Gastroesophageal sphincter (tissue), 4 donors: ENCODE data around the gene KCNK17. TPM values are rescaled to one million over a fixed set of nuclear protein-coding genes. Genes with fewer than 3 reads are reported as not detected.

ENCODE experiments used
- ATAC-seq: fragments of 150-250 bp; one replicate; pipeline ENCODE4 v1.9.1; 2016; ENCODE audit warnings: mild to moderate bottlenecking, moderate library complexity
- H3K27ac ChIP-seq, 4 donors: fragments of 200-600 bp; sonication (generic) in 3 of 4; 1 replicate in 3 of 4; 2 replicates in 1 of 4; pipeline ENCODE4 v1.5.1; 2016 to 2019
- H3K27me3 ChIP-seq: fragments of 200-600 bp; sonication (generic); one replicate; pipeline ENCODE4 v1.5.1; 2019
- H3K36me3 ChIP-seq, 2 donors: fragments of 200-600 bp; sonication (generic); one replicate each; pipeline ENCODE4 v1.5.1; 2019; ENCODE audit warnings: control low read depth in 1 of 2
- H3K4me1 ChIP-seq, 3 donors: fragments of 200-600 bp; sonication (generic); 1 replicate in 2 of 3; 2 replicates in 1 of 3; pipeline ENCODE4 v1.5.1; 2016 to 2019; ENCODE audit warnings: control low read depth in 2 of 3
- H3K4me3 ChIP-seq, 2 donors: fragments of 200-600 bp; sonication (generic); one replicate each; pipeline ENCODE4 v1.5.1; 2019; ENCODE audit warnings: mild to moderate bottlenecking in 1 of 2, moderate library complexity in 1 of 2
- H3K9me3 ChIP-seq, 3 donors: fragments of 200-600 bp; sonication (generic); one replicate each; pipeline ENCODE4 v1.5.1; 2017 to 2019; ENCODE audit warnings: control low read depth in 2 of 3
- EP300 ChIP-seq: sonication (generic); formaldehyde crosslinking; IDR thresholded peaks from one replicate; pipeline ENCODE4 v1.6.1; 2017; ENCODE audit warnings: antibody characterized with exemption, mild to moderate bottlenecking
- POLR2A ChIP-seq, 2 donors: fragments of 450-650 bp; IDR thresholded peaks; one replicate each; pipeline ENCODE4 v1.6.1; 2017; ENCODE audit warnings: antibody characterized with exemption in 2 of 2, mild to moderate bottlenecking in 2 of 2, moderate library complexity in 1 of 2
- POLR2AphosphoS5 ChIP-seq: sonication (generic); formaldehyde crosslinking; IDR thresholded peaks from one replicate; pipeline ENCODE4 v1.6.1; 2017; ENCODE audit warnings: antibody characterized with exemption
- WGBS, 2 donors: methylation state at CpG; one replicate each; pipeline ENCODE4 v1.1.5; 2018; ENCODE audit warnings: low coverage in 1 of 2; 5-methylcytosine and 5-hydroxymethylcytosine counted together
- total RNA-seq, 4 donors: library from RNA; depleted of rRNA; stranded (reverse); fragments of >200 nt; gene quantifications; one replicate each; pipeline ENCODE4 v1.1.0, GENCODE V29; 2016
- TF ChIP-seq, protein P1 (sequence below), 4 experiments: fragments of 200-600 bp in 2 of 4; fragments of 450-650 bp in 2 of 4; sonication (generic) in 1 of 4; IDR thresholded peaks; one replicate each; pipeline ENCODE4 v1.5.1; 2017 to 2019; ENCODE audit warnings: antibody characterized with exemption in 4 of 4, mild to moderate bottlenecking in 2 of 4, moderate library complexity in 2 of 4

KCNK17 gene
- total RNA-seq, 4 donors from 2014 or later: 0.27 to 0.47 TPM; not detected in 2

DNA sequence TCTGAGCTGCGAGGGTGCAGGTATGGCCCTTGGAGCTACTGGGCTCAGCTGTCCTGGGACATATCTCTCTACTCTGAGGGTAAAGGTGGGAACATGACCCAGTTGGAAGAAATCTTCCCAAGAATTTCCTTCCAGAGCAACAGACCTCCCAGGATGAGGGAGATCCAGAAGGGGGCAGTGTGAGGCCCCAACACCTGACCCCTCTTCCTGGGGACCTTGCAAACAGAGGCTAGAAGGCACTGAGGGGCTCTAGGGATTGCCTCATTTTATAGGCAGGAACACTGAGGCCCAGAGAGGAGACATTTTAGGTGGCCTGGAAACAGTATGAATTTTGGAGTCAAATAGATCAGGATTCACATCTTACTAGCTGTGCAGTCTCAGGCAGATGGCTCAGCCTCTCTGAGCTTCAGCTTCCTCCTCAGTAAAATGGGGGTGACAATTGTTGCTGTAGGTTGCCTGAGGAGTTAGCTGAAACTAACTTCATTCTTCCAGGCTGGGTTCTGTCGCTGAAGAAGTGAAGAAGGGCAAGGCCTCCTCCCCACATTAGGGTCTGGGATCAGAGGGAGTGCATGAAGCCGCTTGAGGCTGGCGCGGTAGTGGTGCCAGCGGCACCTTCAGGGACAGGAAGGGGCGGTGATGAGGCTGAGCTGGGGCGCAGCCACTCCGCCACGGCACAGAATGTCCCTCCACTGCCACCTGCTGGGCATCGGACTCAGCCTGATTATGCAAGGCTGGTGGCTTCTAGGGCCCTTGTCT lies 11.4 kb downstream of the KCNK17 start:
- no peaks in the 10 kb centered on the region for H3K36me3 ChIP-seq
- TF ChIP-seq, protein P1, sequence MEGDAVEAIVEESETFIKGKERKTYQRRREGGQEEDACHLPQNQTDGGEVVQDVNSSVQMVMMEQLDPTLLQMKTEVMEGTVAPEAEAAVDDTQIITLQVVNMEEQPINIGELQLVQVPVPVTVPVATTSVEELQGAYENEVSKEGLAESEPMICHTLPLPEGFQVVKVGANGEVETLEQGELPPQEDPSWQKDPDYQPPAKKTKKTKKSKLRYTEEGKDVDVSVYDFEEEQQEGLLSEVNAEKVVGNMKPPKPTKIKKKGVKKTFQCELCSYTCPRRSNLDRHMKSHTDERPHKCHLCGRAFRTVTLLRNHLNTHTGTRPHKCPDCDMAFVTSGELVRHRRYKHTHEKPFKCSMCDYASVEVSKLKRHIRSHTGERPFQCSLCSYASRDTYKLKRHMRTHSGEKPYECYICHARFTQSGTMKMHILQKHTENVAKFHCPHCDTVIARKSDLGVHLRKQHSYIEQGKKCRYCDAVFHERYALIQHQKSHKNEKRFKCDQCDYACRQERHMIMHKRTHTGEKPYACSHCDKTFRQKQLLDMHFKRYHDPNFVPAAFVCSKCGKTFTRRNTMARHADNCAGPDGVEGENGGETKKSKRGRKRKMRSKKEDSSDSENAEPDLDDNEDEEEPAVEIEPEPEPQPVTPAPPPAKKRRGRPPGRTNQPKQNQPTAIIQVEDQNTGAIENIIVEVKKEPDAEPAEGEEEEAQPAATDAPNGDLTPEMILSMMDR (IDR thresholded peaks at IDR 0.05): peak in 3 of 4 experiments; percentile 66 to 94 (median 80)
- TF ChIP-seq EP300: no peak
- peaks cover 0 to 7% (median 0%) of the 10 kb centered on the region in 3 donors for H3K9me3 ChIP-seq
- peaks cover 0 to 6% (median 0%) of the 10 kb centered on the region in 3 donors for H3K4me1 ChIP-seq
- WGBS, 2 donors: 17 to 20% methylated on average over 1 to 2 of the region's 11 CpGs
- H3K27me3 ChIP-seq: peaks cover 34% of the 10 kb centered on the region
- ATAC-seq: peak; percentile 72
- H3K27ac ChIP-seq: no peak overlapping the region
- no peak overlapping the region for H3K4me3 ChIP-seq

- H3K4me1 ChIP-seq: peaks cover 0 to 6% (median 0%) of the 10 kb centered on the region in 3 donors
- no peak overlapping the region for H3K27ac ChIP-seq
- H3K9me3 ChIP-seq: peaks cover 0 to 7% (median 0%) of the 10 kb centered on the region in 3 donors
- 100% methylated on average over 1 of the region's 2 CpGs; no CpG with 5 or more reads in 1 of the 2 donors for WGBS, 2 donors
- TF ChIP-seq, protein P1 (IDR thresholded peaks at IDR 0.05): no peak
- TF ChIP-seq POLR2AphosphoS5: no peak
- peaks cover 34% of the 10 kb centered on the region for H3K27me3 ChIP-seq
- no peak overlapping the region for H3K4me3 ChIP-seq
- ATAC-seq: no peak
- H3K36me3 ChIP-seq: no peaks in the 10 kb centered on the region
Measured at GRCh38 chr6:39302011-39302410, 12.2 kb downstream of the KCNK17 start.

DNA sequence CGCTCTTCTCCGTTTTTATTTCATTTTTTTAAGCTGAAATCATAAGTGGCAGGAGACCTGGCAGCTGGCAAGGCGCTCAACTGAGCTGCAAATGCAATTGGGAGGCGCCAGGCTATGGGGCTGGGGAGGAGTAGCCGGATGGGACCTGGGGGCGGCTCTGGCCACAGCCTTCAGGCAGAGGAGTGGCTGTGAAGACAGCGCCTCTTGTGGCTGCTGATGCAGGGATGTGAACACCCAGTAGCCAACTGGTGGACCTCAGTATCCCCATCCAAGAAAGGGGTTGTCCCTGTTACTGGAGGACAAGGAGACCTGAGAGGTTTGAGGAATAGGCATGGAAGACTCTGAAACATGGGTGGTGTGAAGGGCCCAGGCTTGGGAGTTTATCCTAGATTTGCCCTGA lies 12.6 kb downstream of the KCNK17 start:
- Histone ChIP-seq H3K4me1 (peaks cover 0 to 9% (median 0%) of the 10 kb centered on the region in 3 donors), H3K36me3 (no peaks in the 10 kb centered on the region), H3K27me3 (peaks cover 34% of the 10 kb centered on the region), H3K9me3 (peaks cover 0 to 7% (median 0%) of the 10 kb centered on the region in 3 donors), H3K27ac (no peak overlapping the region), H3K4me3 (no peak overlapping the region)
- no peak for ATAC-seq
- 64% methylated on average over 3 of the region's 7 CpGs; no CpG with 5 or more reads in 1 of the 2 donors for whole genome bisulfite sequencing, 2 donors
- TF ChIP-seq POLR2AphosphoS5 (no peak), EP300 (no peak)

- WGBS, 2 donors: 73 to 76% methylated on average over 3 to 5 of the region's 6 CpGs
- Histone ChIP-seq H3K9me3 (peaks cover 0 to 7% (median 0%) of the 10 kb centered on the region in 3 donors), H3K36me3 (no peaks in the 10 kb centered on the region), H3K4me1 (peaks cover 0 to 17% (median 0%) of the 10 kb centered on the region in 3 donors), H3K4me3 (no peak overlapping the region), H3K27ac (no peak overlapping the region), H3K27me3 (peaks cover 34% of the 10 kb centered on the region)
- ATAC-seq: no peak
- TF ChIP-seq, protein P1 (IDR thresholded peaks at IDR 0.05): no peak
- TF ChIP-seq EP300: no peak
- TF ChIP-seq POLR2A (IDR thresholded peaks at IDR 0.05): no peak
- TF ChIP-seq POLR2AphosphoS5: no peak
Measured at GRCh38 chr6:39300739-39301138, 13.5 kb downstream of the KCNK17 start.

- TF ChIP-seq POLR2A (IDR thresholded peaks at IDR 0.05): no peak
- no peak for TF ChIP-seq POLR2AphosphoS5
- TF ChIP-seq EP300: no peak
- TF ChIP-seq, protein P1 (IDR thresholded peaks at IDR 0.05): no peak
- 100% methylated on average over 2 of the region's 10 CpGs; no CpG with 5 or more reads in 1 of the 2 donors for WGBS, 2 donors
Measured at GRCh38 chr6:39298061-39298460, 16.2 kb downstream of the KCNK17 start.

More at GRCh38 chr6:39298061-39298460, 16.2 kb downstream of the KCNK17 start:
- Histone ChIP-seq H3K27me3 (peaks cover 37% of the 10 kb centered on the region), H3K27ac (peak overlapping the region in 1 of 4 donors; percentile 62), H3K9me3 (no peaks in the 10 kb centered on the region), H3K36me3 (no peaks in the 10 kb centered on the region), H3K4me3 (no peak overlapping the region), H3K4me1 (peaks cover 0 to 18% (median 0%) of the 10 kb centered on the region in 3 donors)
- no peak for ATAC-seq
